Stimulated activated CD8-positive, alpha-beta memory T cell treated with anti-CD3 and anti-CD28 coated beads, Interleukin-4, amount 100 ng/mL, for 4 hours (primary cell): ENCODE measurements around the gene ANKRD61.
"Not testable (repeated sequence)": the region's sequence is repeated elsewhere in the genome, so short reads cannot be mapped to it uniquely, and the experiment has no call there.

Source experiments
- DNase-seq, 2 donors: peaks; one replicate each; pipeline ENCODE4 v3.0.0-alpha.2; 2020; ENCODE audit warnings: low read depth in 2 of 2, low spot score in 1 of 2

ANKRD61 gene

DNA sequence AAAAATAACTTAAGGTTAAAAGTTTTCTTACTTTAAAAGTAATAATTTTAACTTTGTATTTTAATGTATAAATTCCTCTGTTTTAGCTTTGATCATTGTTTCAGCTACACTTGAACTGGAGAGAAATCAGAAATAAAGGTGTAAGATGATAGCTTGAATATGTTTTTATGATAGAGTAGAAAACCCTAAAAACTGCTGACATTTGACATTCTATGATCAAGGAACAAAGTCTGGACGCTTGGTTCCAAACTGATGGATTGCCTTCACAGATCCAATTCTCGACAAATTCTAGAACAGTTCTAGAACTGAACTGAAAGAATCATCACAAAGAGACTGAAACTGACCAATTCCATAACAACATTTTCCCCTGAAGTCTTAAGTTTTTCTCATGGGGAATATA lies at the start of gene ANKRD61:
TSS of gene ANKRD61 (plus strand) at position 389 of the 400 bp plus-strand sequence. CDS start at position 389, 0 bp downstream.
- DNase-seq, result no peak

DNA sequence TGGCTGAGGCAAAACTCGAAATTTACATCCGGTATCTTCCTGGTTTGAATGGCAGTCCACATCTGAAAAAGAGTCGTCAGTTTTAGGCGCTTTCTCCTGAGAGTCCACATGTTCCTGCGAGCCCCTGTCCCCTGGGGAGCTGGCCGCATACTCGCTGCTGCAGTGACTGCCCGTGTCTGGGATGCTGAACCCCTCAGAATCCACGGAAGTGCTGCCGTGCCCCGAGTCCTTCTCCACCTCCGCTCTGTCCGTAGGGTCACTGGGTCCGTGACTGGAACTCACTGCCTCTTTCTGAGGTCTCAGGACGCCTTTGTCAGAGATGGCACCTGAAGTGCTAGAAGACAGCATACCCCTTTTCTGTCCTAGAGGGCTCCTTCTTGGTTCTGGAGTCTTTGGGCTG lies 44.1 kb upstream of the ANKRD61 start:
- DNase-seq, result not testable (repeated sequence)

GRCh38 chr7:5997210-5997808 lies 33.9 kb upstream of the ANKRD61 start:
- no peak for DNase-seq

GRCh38 chr7:6007386-6007785 lies 23.8 kb upstream of the ANKRD61 start:
- DNase-seq, result no peak

GRCh38 chr7:6007835-6008590 lies 23.2 kb upstream of the ANKRD61 start:
- not testable (repeated sequence) for DNase-seq

GRCh38 chr7:6008668-6009611 lies 22.2 kb upstream of the ANKRD61 start, which contains the start of the genes AIMP2 and PMS2:
Gene AIMP2 (plus strand): TSS chr7:6009272. CDS start chr7:6009364, 92 bp downstream.
Gene PMS2 (minus strand): TSS chr7:6009049. CDS start chr7:6009019, 30 bp downstream.
- DNase-seq, result peak; percentile 94

DNA sequence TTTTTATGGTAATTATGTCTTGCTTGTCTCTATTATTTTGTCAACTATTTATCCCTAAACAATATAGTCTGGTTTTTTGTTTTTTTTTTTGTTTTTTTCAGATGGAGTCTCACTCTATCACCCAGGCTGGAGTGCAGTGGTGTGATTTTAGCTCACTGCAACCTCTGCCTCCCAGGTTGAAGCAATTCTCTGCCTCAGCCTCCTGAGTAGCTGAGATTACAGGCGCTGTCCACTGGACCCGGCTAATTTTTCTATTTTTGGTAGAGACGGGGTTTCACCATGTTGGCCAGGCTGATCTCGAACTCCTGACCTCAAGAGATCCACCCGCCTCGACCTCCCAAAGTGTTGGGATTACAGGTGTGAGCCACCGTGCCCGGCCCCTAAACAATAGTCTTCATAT lies 20.8 kb upstream of the ANKRD61 start:
- not testable (repeated sequence) for DNase-seq

DNA sequence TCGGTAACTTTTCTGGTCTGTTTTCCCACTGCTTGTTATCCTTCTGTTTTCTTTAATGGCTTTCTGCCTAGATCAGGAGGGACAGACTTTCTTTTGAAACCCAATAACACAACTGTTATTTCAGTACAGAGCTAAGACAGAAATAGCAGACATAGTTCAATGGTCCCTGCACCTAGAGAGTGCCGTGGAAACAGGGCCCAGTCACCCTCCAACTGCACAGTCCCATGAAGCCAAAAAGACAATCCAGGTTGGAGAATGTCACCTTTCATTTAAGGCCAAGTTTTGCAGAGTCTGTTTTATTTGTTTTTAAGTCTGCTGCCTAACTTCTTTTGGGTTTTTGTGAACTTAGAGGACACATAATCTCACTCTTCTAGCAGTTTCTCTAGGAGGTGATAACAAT lies 19.6 kb upstream of the ANKRD61 start:
- DNase-seq, result no peak

DNA sequence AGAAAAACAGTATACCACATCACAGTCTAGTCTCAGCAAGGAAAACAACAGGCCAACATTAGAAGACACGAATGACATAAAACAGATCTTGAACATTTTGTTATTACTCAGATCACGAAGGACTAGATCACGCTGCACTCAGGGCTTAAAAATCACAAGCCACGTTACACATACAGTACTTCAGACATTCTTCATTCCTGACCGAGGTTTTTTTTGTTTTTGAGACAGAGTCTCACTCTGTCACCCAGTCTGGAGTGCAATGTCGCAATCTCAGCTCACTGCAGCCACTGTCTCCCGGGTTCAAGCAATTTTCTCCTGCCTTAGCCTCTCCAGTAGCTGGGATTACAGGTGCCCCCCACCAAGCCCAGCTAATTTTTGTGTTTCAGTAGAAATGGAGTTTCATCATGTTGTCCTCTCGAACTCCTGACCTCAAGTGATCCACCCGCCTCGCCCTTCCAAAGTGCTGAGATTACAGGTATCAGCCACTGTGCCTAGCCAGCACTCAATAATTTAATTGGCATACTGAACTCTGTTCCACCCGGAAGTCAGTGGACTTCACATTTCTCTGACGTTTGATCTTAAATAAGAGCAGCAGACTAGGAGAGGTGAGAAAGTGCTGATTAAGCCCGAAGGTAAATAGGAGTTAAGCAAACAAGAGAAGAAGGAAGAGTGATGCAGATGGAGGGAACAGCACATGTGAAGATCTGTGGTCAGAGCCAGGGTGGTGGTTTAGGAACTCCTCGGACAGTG lies 18.6 kb upstream of the ANKRD61 start:
- DNase-seq, result no peak

- DNase-seq, result no peak
These were observed 15.1 kb upstream of the ANKRD61 start for GRCh38 chr7:6015917-6016652.

DNA sequence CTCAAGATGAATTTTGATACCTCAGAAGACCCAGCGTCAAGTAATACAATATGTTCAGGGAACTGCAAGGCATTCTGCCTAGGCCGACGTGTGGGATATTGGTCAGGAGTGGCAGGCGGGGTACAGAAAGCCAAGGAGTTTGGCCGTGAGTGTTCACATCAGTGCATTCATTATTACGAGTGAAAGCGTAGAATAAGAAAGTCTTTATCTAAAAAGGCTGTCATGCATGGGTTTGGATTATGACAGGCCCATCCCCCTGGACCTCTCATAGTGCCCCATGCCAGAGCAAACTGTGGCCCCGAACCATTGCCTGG lies 14.6 kb upstream of the ANKRD61 start:
- no peak for DNase-seq

GRCh38 chr7:6020371-6021286 lies 10.5 kb upstream of the ANKRD61 start:
- no peak for DNase-seq

DNA sequence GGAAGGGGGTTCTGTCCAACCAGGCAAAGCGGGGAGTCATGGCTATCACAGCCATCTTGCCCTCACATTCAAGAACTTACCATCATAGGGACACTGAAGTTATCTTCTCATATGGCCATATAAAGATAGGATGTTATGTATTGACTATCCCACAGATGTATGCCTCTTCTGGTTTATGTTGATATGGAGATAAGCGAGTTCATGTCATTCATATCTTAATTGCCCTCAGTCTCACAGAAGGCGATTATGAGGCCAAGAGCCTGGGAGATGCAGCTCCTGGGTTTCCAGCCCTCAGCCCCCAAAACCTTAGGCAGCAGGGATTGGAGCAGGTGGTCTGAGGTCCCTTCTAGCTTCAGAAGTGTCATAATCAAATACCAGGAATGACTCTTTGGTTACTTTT lies 8.5 kb upstream of the ANKRD61 start:
- no peak for DNase-seq

DNA sequence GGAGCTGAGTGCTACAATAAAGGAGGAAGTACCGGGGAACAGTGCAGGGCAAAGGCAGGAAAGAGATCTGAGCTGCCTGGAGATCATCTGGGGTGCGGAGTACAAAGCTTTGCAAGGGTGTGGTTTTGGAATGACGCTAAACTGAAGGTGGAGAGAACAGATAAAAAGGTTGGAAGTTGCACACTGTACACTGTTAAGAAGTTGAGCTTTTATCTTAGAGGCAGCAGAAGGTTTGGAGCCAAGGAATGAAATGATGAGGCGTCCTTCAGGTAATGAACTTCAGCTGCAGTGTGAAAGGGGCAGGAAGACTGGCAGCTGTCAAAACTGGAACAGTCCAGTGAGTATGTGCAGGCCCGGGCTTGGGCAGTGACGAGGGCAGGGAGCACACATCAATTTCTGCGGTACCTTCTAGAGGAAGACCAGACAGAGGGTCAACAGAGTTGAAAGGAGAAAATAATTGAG lies 7.2 kb upstream of the ANKRD61 start:
- DNase-seq, result no peak

DNA sequence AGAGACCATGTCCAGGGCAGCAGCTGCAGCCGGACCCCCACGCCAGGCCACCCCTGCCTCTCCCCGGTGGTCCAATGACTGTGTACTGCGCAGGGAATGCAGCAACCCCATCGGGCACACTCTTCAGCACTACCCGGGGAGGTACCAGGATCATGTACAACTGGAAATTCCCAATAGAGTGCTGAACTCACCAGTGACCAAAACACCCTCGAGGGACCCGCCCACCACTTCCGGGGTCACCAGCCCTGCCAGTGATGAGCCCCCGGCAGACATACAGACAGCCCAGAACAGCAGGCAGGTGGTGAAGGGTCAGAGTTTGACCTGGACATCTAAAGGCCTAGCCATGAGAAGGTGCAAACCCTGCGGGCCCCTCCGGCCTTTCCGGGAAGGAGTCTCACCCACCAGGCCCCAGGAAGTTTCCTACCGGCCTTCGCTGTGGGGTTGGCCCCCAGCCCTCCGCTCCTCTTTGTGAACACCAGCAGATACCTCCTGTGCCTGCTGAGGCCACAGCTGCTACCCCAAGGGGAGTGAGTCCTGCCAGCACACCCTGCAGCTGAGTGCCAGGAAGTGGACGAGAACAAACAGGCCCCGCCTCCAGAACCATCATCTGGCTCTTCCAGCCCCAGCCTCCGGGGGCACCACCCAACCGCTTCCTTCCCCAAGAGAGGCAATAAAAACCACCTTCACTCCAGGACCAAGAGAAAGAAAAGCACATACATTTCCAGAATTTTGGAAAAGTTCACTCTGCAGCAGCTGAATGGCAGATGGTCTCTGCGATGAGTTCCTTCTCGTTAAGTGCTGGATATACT lies 5.0 kb upstream of the ANKRD61 start:
- peak; percentile 24 to 35 for DNase-seq

- DNase-seq, result no peak
These were observed 4.3 kb upstream of the ANKRD61 start for GRCh38 chr7:6026820-6027311.

GRCh38 chr7:6027806-6028365 lies 3.3 kb upstream of the ANKRD61 start:
- DNase-seq, result no peak

DNA sequence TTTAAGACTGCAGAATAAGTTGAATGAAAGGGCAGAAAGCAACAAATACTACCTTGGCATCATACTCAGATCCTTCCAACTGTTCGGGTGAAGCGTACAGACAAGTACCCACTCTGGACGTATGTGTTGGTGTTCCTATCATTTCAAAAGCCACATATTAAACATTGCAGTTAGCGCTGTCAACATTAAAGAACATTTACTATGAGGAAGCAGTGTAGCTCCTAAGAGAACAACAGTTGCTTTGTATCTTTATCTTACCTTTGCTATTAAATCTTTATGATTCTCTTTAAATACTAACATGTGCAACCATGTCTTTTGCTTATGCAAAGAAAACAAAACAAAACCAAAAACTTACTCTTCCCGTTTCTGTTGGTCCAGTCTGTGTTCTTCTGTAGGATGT lies 2.6 kb upstream of the ANKRD61 start:
- DNase-seq, result no peak
